Stimulated activated CD8-positive, alpha-beta memory T cell treated with anti-CD3 and anti-CD28 coated beads, Interleukin-4, amount 100 ng/mL, for 24 hours (primary cell): ENCODE measurements around the gene SORL1.

Experiments used
- DNase-seq: peaks from one replicate; pipeline ENCODE4 v3.0.0-alpha.2; 2020; ENCODE audit warnings: low read depth

The SORL1 gene

DNA sequence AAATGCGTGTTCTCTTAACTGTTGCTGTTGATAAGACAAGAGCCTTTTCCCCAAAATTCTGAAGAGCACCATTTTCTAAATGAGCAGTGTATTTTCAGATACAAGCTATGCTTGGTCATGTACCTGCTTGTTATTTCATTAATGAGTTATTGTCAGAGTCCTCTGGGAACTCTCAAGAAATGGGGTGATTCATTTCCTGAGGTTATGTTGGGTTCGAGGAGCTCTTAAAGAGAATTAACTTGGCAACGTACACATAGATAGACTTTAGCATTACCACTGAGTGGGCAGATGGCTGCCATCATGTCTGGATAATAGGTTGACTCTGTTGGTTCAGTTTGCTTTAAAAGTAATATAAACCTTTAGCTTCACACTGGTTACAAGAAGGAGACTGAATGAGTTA is 88.5 kb downstream of the SORL1 start:
- DNase-seq = no peak

DNA sequence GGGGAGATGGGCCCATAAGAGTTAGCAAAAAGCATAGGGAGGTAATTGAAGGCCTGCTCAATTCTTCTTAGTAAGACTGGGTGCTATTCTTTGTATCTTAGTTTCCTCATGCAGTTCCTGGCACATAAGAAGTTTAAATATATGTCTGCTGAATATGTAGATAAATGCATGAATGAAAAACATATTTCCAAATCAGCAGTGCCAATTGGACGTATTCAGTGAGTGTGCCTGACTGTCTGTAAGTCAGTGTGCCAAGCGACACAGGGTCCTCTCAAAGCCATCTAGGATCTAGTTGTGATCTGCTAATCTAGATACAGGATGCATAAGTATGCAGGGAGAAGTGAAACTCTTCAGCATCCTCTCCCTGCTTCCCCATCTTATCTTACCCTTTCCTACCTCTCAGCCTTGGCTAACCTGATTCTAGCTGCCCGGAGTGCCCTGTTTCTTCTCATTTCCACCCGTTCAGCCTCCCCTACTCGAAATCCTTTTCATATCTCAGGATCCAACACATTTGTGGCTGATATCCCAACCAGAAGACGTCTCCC is 91.8 kb downstream of the SORL1 start:
- DNase-seq = no peak

DNA sequence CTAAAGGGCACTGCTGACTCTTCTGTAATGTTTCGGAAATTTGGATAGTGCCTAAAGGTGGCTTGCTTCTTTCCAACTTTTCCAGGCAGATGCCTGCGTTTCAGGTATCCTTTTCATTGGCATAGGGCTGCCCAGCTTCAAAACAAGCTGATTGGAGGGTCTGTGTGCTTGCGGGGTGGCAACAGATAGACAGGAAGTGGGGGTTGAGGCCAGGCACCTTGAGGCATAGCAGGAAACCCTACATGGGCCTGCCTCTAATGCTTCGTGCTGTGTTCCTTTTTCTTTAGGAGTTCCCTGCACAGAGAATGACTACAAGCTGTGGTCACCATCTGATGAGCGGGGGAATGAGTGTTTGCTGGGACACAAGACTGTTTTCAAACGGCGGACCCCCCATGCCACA is 92.8 kb downstream of the SORL1 start:
- no peak for DNase-seq

DNA sequence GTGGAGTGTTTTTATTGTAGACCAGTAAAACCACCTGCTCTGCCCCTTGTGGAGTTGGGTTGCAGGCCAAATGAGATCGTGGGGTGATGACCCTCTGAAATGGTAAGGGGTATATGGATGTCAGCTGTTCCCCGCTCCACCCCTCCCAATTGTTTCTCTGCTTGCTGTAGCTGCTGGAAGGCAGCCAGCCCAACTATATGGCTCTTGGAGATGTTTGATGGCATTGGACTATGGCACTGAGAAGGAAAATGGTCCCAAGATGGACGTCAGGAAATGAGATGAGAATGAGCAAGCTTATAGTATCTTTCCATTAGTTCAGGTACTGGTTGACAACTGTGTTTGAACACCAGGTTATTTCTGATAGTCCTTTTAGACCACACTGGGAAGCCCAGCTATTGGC is 95.5 kb downstream of the SORL1 start:
- no peak for DNase-seq

DNA sequence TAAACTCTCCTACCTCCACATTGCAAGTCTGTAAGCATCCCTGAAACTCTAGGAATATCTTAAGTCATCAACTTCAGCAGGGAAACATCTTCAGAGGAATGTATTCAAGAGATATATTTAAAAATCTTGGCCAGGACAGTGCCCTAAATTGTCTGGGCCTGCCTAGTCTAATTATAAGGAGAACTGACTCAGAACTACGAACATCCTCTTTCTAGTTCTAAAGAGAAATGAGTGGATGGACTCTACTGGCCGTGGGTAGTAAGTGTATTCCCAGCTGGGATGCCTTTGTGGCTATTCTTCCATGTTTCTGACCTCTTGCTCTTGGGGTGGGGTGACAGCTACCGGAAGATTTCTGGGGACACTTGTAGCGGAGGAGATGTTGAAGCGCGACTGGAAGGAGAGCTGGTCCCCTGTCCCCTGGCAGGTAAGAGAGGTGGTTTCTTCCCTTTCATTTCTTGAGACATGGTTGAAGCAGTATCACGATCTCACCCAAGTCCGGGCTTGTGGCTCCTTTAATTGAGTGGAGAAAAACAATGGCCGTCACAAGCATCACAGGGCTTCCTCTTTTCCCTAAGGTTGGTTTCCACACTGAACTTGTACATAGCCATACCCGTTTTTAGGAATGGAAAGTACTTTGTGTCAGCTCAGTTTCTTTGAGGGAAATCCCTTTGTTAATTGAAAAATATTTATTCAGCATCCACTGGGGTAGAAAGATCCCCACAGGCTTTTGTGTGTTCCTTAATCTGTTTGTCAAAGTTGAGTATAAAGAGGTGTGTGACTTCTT is 98.3 kb downstream of the SORL1 start:
- no peak for DNase-seq

DNA sequence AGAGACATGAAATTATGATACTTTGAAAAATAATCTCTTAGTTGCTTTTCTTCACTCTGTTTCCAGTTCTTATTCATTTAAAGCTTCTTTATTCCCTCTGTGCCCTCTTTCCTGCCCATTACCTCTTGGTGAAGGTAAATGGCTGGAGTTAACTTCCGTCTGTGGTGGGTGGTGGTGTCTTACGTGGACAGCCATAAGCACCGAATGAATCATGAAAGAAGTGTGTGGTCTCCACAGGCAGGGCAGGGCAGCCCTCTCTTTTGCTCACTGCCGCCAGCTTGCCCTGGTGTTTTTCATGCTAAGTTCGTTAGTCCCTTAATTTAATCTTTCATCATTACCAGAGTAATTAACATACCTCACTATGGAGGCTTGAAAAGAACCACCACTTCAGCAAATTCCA is 99.3 kb downstream of the SORL1 start:
- no peak for DNase-seq

DNA sequence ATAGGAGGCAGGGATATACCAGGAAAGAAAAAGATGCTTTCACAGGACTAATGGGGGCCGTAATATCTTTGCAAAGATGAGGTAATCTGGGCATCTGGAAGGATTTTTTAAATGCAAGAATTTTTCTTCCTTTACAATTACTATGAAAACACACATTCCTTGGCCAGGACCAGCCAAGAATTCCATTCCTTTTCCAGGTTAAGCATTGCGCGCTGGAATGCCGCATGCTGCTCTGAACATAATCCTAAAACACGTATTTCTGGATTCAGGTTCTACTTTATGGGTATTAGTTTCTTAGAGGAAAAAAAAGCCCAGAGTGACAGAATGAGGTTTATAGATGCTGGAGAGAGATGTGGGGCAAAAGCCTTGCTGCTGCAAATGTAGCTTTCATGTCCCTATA is 100.0 kb downstream of the SORL1 start:
- no peak for DNase-seq

DNA sequence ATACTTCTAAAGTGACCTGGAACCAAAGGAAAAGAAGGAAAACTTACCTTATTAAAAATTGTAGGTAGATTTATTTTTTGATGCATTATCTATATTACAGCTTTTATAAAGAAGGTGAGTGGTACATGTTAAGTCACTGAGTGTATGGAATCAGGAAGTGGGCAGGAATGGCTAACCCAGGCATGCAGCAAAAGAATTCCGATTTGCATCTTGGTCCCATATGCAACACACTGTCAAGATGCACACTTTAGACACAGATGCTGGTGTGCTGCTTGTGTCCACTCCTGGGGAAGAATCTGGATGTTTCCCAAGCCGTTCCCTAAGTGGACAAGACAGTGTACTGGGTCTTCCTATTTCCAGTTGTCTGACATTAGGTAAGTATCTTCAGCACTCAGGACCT is 100.5 kb downstream of the SORL1 start:
- DNase-seq = no peak

DNA sequence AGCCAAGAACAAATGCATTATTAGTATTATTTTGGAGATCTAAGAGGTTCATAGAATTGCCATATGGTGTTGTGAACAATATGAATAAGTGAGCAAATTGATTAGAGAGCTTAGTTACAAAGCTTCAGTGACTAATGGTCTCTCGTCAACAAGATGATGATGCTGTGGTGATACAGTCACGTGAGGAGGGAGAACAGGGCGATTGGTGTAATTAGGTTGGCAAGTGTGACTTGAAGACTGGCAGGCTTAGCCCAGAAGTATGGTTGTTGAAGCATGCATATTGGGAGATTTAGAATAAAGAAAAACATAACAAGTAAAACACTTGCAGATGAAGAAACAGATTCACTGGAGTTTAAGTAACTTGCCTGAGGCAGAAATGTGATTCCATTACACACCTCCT is 101.3 kb downstream of the SORL1 start:
- DNase-seq = no peak

DNA sequence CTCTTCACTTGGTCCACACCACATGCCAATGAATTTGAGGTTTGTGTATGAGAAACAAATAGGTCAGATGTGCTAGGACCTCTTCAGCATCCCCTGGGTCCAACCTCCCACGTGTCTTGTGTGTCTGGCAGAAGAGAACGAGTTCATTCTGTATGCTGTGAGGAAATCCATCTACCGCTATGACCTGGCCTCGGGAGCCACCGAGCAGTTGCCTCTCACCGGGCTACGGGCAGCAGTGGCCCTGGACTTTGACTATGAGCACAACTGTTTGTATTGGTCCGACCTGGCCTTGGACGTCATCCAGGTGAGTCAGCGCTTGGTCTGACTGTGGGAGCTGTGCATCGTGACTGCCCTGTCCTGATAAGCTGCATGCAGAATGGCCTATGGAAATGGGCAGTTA is 101.7 kb downstream of the SORL1 start:
- no peak for DNase-seq

DNA sequence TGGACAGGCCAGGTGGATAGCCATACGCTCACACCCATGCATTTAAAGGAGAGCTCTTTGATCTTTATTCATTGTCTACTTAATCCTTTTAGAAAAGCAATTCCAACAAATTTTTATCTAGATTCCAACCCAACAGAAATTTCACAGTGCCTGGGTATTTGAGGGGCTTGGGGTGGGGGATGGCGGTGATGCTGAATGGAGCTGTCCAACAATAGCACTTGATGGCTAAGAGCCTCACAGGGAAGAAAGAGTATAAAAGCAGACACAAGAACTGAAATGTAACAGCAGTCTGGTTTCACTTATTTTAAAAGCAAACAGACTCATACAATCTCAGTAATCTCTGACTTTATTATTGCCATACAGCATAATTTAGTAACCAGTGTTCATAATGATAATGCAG is 102.4 kb downstream of the SORL1 start:
- DNase-seq = no peak

DNA sequence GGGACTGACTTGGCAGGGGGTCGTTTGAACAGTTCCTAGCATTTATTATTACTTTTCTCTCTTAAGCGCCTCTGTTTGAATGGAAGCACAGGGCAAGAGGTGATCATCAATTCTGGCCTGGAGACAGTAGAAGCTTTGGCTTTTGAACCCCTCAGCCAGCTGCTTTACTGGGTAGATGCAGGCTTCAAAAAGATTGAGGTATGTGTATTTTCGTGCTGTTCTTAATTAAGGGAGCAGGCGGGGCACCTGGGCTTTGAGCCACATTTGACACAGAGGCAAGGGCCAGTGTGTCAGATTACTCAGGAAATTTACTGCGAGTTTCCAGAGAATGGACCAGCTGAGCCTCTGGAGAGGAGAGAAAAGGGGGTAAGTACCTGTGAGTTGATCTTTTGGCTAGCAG is 103.0 kb downstream of the SORL1 start:
- DNase-seq = no peak

DNA sequence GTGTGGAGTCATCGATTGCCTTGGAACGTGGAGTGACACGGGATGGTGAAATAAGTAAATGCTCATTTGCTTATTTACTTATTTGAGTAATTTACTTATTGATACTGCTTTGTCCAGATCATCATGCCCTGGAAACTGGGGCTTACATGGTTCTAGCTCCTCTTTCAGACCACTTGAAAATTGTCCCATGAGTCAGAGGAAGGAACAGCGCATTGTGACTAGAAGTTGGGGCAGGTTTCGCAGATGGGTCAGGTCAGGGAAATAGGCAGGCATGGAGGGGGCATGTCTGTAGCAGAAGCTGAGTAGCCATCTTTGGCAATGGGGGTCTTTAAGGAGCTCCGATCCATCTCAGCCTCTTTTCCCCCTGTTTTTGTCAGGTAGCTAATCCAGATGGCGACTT is 104.8 kb downstream of the SORL1 start:
- DNase-seq = no peak

DNA sequence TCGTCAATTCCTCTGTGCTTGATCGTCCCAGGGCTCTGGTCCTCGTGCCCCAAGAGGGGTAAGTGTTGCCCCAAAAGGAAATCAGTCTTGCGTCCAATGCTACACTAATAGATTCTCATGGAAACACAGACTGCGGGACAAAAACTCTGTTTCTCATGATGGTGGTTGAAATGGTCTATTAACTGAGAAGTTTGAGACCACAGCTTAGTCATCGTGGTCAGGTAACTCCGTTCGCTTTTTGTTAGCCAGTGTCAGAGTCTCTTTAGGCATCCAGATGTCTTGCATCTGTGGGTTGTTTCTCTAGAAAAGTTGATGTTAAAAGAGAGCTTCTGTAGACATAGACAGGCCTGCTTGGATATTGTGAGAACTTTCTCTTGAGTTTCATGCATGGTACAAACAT is 105.2 kb downstream of the SORL1 start:
- DNase-seq = no peak

DNA sequence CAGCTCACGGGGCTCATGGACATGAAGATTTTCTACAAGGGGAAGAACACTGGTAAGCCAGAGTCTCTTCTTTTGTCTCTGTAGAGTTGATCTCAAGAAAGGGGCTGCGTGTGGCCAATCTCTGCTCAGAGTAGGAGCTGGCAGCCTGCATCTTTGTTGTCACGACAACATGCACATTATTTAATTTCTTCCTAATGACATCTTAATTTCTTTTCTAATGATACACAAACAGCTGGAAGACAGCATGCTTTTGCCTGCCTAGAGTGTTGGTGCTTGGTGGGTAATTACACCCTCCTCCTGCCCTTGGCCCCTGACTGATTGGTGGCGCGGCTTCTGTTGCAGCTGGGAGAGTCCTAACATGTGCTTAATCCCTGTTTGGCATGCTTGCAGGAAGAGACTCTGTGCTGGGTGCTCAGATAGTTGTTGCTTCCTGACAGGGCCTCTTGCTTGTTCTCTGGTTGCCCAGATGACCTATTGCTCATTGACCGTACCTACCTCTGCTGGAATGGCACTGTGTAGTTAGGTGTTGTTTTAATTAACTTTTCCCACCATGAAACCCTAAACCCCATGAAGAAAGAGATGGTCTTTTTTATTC is 107.6 kb downstream of the SORL1 start:
- DNase-seq = no peak

DNA sequence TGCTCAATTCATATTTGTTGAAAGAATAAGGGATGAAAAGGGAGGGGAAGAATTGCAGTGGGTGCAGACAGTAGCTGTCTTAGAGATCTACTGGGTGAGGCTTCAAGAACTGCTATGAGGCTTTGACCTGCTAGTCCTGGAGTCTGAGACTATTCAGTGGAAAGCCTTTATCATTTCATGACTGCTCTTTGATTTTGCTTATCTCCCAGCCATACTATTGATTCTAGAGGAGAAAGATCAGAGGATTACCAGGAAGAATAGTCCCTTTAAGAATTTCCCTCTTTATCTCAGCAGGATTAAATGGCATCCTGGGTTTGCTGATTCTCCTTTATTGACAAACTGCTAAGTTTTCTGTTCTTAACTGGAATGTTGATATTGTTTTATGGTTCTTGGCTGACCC is 108.1 kb downstream of the SORL1 start:
- DNase-seq = no peak

DNA sequence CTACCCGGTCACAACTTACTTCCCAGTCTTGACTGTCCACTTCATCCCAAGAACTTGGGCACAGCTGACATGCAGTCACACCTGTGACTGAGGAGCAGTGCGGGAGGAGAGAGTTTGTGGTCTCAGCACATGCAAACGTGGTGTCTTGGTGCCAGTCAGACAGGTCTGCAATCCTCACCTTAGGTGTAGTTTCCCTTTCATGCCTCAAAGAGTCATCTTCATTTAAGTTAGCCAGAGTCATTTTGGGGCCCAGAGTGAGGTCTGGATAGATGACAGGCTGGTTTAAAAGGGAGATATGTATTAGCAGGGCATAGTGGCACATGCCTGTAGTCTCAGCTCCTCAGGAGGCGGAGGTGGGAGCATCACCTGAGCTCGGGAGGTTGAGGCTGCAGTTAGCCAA is 109.1 kb downstream of the SORL1 start:
- DNase-seq = no peak

DNA sequence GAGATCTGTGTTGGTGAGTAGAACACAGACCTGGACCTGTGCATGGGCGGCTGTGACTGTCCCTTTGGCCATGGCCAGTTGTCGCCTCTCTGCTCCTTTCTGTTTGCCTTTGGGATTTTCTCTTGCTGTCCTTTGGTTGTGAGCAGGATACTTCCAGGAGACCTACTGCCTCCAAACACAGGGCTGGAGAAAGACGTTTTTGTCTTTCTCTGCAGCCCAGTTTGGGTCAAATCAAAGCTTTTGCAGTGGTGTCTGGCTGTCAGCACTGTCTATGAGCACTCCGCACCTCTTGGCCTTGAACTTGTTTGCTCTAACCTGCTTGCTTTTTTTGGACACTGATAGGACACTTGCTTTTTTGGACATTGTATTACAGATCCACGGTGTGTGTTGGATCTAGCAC is 109.6 kb downstream of the SORL1 start:
- no peak for DNase-seq

DNA sequence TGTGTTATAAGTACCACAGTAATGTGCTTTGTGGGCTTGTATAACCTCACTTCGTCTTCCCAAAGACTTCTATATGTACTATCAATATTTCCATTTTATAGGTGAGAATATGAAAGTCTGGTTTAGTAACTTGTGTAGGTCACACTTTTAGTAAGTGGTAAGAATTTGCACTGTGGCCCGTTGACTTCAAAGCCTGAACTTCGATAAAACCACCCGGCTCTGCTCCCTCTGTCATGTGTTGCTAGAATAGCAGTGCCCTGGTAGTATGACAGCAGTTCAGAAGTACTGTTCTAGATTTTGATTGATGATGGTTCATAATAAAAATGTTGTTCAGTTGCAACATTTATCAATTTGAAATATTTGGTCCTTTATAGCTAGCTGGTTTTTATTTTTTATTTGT is 110.9 kb downstream of the SORL1 start:
- no peak for DNase-seq

DNA sequence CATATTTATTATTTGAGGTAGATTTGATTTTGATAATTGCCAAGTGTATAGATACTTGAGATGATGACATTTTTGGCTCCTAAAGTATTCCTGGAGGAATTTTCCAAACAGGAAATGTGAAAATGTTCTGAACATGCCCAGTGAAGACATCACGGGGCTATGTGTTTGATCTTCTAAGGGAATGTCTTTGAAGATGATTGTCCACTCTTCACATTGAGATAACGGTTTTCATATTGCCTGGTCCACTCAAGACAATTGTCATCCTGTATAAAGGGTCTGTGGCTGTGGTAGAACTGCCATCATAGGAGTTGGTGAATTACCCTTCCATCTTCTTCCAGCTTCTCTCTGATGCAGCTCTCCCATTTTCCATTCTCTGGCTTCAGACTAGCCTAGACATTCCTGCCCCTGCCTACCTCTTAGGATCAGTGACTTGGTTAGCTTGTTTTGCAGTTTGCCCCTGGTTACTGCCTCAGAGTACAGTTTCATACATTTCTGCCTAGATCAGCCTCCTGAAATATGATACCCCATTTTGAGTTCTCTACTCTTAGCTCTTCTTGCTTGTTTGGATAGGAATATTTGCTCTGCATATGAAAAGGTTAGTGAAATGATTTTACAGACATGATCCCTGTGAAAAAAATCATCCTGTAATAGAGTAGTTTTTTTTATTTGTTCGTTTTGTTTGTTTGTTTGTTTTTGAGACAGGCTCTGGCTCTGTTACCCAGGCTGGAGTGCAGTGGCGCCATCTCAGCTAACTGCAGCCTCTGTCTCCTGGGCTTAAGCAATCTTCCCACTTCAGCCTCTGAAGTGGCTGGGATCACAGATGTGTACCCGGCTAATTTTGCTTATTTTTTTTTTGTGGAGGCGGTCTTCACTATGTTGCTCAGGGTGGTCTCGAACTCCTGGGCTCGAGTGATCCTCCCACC is 112.0 kb downstream of the SORL1 start:
- DNase-seq = no peak

DNA sequence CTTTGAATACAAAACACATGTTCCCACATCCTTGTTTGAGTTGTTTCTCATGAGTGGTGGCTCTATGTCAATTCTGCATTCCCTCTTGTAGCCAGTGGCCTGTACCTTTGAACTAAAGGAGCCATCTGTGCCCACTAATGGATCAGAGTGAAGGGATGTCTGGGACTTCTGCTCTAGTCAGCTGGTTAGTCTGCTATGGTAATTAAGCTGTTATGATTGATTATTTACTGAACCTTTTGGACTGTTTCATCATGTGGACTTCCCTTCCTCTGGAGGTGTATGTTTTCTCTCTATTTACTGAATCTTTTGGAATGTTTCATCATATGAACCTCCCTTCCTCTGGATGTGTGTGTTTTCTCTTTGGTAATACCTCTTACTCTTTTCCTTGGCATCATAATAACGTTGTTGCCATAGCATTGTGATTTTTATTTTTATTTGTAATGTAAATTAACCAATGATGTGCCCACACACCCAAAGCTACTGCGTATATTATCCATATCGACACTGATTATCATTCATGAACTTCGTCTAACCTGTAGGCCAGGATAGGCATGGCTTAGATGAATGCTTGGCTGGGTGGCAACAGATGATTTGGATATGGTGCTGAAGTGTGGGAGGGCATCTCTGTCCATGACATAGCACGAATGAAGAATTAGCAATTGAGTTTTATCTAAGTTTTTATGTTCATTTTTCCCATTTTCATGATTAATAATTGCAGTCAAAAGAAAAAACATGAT is 113.0 kb downstream of the SORL1 start:
- no peak for DNase-seq
